ELF-1 (cell line): ENCODE results near the gene CSNK1A1.
"Not testable (repeated sequence)": the region's sequence is repeated elsewhere in the genome, so short reads cannot be mapped to it uniquely, and the experiment has no call there.

Source experiments
- DNase-seq: peaks from one replicate; pipeline ENCODE4 v3.0.0-alpha.2; 2016; ENCODE audit warnings: low read depth, low spot score

CSNK1A1 gene

DNA sequence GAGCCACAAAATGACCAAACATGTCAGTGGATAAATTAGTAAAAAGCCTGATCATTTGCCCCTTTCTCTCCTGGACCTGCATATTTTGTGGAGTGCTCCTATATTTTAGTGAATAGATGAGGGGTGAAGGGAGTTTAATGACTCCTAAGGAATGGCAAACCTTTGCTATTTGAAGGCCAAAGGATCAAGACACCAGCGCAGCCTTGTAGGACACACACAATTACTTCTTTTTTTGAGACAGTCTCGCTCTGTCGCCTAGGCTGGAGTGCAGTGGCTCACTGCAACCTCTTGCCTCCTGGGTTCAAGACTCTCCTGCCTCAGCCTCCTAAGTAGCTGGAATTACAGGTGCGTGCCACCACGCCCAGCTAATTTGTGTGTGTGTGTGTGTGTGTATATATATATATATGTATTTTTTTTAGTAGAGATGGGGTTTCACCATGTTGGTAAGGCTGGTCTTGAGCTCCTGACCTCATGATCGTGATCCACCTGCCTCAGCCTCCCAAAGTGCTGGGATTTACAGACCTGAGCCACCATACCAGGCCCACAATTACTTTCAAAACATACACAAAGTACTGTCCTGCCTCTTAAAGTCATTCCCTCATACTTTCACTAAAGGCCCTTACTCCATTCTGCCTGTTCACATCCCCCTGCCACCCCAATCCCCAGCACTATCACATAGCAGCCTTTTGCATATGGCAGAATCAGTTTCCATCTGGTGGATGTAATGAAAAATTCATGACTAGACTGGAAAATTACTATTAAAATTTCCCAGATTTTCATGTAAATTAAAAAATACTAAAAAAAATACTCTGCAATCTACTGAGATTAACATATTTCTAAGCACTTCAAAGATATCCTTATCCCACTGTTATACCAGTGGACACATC, 60.4 kb downstream of the CSNK1A1 start:
- DNase-seq, result no peak

DNA sequence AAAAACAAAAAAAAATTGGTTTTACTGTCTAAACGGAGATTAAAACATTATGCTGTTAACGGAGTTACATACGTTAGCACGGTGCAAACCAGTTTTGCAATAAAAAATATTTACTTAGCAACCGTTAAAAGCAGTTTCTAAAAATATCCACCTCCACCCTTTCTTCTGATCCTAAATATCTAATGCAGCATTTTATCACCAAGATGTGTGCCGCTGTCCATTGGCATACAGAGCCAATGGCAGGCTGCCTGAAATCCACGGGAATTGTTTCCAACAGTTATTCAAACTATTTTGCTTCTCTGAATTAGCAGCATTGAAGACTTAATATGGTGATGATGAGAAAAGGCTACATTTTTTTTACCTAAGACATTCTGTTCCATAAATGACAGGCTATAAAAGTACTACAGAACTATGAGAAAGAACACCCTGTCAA, 61.6 kb downstream of the CSNK1A1 start:
- DNase-seq, result no peak

DNA sequence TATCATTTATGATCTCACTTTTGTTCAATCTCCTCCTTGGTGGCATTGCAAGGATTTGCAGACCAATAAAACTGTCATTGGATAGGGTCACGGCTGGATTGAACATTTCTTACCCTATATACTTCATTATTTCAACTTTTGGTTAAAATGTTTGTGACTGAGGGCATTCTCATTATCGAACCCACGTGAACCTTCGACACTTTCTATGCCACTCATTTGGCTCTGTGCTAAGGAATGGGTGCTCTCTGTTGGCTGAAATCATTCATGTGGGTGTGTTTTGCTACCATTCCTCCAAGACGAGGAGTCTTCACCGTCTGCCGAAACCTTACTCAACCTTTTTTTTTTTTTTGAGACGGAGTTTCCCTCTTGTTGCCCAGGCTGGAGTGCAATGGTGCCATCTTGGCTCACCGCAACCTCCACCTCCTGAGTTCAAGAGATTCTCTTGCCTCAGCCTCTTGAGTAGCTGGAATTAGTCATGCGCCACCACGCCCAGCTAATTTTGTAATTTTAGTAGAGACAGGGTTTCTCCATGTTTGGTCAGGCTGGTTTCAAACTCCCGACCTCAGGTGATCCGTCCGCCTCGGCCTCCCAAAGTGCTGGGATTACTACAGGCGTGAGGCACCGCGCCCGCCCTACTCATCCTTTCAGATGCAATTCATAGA, 62.5 kb downstream of the CSNK1A1 start:
- no peak for DNase-seq

DNA sequence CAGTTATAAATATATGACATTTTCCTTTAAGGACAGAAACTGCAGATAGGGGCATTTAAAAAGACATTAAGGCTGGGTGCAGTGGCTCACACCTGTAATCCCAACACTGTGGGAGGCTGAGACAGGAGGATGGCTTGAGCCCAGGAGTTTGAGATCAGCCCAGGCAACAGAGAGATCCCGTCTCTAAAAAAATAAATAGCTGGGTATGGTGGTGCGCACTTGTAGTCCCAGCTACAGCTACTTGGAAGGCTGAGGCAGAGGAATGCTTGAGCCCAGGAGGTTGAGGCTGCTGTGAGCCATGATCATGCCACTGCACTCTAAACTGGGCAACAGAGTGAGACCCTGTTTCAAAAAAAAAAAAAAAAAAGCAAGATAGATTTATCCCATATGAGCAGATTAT, 63.6 kb downstream of the CSNK1A1 start:
- DNase-seq, result no peak

DNA sequence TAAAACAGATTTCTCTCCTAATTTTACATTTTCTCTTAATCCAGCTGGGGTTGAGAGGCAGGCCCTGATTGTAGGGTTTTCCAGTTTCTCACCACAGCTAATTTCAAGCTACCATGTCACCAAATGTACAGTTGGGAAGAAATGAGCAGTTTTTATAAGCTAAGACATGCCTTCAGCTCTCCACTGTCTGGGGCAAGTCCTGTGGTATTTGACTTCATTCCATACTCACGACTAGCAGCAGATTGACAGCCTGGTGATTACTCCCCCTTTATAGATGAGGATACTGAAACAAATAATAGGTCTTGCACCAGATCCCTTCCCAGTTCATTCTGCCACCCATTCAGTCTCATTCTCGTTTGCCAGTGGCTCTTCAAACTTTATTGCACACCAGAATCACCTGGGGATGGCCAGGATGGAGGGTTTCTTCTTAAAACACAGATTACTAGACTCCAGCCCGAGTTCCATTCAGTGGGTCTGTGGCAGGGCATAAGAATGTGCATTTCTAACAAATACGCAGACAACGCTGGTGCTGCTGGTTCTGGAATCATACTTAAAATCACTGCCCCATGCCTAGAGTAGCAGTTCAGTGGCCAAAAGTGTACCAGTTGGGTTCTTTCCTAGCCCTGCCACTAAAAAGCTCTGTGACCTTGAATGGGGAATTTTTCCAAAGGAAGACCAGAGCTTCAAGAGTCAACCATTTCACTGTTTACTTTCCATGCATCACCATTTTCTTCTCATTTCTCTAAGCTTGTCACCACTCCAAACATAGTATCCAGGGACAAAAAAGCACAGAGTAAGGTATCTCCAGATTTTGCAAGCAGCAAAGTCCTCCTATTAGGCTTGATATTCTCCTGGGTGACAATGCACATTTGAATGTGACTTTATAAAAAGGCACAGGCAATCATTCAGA, 64.3 kb downstream of the CSNK1A1 start:
- DNase-seq, result peak; percentile 18

DNA sequence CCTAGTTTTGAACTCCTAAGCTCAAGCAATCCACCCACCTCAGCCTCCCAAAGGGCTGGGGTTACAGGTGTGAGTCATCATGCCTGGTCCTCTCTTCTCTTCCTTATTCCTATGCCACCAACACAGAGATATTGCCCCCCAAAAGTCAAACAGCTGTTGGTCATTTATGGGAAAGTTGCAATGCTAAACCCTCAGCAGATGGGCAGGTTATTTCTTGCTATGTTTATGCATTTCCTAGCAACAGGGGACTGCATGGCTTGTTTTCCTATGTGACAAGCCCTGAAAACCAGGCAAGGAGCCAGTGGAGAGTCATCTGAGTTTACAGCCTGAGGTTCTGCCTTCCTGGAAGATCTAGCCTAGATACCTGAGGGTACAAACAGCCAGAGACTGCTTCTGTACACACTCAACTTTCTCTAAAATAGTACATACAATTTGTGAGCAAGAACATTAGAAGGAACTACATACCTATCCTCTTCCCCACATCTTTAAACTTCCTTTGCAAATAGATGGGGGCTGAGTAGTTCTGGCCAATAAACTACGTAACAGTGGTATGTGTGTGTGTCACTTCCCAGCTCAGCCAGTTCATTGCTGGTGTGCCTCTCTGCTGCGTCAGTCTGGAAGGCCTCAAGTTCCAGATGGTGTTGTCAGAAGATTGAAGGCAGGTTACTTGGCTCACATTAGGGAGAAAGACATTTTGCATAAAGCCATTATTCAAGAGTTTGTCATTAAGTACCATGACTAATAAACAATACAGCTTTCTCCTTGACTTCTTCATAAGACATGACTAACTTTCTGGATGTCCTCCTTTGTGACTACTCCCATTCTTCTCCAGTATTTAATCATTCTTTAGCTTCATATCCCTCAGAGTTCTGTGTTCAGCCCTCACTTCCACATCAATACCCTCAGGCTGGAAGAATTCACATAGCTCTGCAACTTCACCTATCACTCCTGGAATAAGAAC, 65.3 kb downstream of the CSNK1A1 start:
- peak; percentile 81 for DNase-seq

DNA sequence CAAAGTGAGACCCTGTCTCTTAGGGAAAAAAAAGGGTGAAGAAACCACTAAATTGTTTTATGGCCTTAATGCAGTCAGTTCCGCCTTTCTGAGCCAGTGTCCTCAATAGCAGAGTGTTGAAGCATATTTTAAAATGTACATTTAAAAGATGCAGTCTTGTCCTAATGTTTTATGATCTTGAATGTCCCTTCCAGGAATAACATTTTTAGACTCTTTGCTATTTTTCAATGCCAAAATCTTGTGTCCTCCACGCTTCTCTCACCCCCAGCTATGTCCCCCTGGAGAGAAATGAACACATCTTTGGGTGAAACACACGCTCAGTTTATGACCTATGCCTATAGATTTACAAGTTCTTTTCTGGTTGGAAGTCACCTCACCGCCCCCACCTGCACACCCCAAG, 69.8 kb downstream of the CSNK1A1 start:
- no peak for DNase-seq

DNA sequence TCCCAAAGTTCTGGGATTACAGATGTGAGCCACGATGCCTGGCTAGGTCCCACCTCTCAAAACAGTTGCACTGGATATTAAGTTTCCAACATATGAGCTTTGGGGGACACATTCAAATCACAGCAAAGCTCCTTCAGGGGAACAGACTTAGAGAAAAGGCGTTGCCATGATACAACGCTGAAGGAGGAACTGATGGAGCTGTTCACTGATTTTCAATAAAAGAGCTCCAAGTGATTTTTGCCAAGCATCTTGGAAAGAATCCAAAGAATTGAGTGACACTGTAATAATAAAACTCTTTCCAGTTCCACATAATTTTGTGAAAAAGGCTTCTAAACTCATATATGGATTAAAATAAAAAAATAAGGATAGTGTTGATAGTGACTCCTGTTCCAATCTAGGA, 72.5 kb downstream of the CSNK1A1 start:
- no peak for DNase-seq

DNA sequence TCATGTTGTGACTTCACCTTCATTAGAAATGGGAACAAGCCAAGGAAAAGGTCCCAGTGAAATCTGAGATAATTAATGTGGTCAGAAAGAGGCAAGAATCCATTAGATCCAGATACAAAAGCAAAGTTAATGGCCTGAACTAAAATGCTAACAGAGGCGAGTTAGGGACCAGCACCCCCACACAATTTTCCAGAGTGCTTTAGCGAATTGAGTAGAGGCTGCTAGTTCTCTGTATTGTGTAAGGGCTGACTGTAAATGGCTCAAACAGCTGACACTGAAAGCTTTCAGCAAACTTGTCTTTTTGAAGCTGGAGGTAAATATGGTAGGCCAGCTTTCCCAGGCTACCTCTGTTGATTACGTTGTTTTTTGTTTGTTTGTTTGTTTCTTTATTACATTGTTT, 75.5 kb downstream of the CSNK1A1 start:
- no peak for DNase-seq

DNA sequence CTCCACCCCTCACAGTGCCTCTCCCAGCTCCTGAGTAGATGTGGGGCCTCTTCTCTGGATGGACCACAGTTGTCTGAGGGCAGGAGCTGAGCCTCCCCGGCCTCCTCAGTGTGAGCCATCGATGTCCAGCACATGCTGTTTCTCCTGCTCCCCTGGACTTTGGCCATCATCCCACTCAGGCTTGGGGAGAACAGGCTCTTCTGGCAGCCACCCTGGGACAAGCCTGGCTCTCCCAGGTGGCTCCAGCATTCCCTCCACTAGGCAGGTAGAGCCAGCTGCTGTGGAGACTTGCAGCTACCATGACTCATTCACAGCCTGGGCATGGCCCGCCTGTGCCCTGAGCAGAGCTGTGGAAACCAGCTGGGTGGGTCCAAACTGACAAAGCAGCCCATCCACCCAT, 77.0 kb downstream of the CSNK1A1 start:
- no peak for DNase-seq

DNA sequence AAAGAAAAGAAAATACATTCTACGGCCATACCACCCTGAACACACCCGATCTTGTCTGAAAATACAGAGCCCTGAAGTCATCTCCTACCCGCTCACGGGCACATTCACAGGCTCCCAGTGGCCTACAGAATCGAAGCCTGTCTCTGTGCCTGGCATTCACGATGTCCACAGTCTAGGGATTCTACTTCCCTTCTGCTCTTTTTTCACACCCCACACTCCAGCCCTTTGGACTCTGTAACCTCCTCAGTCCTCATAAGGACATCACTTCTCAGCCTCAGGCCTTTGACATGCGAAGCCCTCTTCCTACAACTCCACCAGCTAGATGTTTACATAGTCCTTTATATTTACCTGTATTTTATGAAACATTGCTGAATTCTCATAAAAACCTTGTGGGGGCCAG, 77.8 kb downstream of the CSNK1A1 start:
- no peak for DNase-seq

DNA sequence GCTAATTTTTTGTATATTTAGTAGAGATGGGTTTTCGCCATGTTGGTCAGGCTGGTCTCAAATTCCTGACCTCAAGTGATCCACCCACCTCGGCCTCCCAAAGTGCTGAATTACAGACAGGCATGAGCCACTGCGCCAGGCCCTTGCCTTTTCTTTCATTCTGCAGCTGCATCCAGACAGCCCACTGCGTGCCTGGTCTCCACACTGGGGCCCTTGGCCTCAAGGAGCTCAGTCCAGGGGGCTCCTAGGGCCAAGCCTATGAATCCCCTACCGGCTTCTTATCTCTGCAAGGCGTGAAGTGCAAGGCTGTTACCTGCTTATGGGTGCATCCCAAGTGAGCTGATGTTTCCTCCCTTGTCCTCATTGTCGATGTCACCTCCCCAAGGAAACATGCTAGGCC, 78.8 kb downstream of the CSNK1A1 start:
- DNase-seq, result no peak

DNA sequence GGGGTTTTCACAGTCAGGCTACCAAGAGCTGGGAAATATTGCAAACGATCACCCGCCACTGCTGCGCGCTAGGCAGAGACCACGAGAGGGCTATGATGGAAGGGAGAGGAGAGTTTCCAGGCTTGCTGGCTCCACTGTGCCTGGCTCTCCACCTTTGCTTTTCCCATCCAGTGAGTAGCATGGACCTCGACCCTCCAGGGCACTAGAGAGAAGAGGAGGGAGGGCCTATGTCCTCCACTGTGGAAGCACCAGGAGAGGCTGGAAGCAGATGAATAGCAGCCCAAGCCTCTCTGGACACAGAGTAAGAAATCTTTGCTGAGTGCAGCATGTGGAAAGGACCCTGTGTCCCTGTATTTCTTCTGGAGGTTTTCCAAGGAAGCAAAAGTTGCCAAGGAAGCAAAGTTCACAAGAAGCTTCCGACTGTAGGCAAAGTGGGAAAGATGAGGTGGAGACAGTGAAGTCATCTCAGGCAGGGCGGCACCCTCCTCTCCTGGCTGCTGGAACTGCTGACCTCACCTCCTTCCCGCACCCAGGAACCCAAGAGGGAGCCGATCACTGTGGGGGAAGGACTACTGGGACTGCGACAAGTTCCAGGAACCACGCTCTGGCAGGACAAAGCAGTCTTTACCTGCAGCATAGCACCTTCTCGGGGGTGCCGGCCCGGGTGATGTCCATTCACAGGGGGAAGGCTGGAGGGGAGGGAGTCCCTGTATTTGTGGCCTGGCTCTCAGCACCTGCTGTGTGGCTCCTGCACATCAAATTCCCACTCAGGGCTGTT, 79.6 kb downstream of the CSNK1A1 start:
- no peak for DNase-seq

DNA sequence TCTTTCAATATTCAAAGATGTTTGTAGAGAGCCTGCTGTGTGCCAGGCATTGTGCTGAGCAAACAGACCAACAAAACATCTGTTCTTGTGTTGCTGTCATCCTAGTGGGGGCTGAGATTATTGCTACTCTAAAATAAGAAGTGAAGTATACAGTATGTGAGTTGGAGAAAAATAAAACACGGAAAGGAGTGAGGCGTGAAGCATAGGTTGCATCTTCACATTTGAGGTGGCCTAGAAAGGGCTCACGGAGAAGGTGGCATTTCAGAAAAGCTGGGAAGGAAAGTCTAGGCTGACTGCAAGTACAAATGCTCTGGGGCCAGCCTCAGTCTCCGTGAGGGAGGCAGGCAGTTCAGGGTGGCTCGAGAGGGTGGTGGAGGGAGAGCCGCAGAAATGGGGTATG, 80.3 kb downstream of the CSNK1A1 start:
- no peak for DNase-seq

DNA sequence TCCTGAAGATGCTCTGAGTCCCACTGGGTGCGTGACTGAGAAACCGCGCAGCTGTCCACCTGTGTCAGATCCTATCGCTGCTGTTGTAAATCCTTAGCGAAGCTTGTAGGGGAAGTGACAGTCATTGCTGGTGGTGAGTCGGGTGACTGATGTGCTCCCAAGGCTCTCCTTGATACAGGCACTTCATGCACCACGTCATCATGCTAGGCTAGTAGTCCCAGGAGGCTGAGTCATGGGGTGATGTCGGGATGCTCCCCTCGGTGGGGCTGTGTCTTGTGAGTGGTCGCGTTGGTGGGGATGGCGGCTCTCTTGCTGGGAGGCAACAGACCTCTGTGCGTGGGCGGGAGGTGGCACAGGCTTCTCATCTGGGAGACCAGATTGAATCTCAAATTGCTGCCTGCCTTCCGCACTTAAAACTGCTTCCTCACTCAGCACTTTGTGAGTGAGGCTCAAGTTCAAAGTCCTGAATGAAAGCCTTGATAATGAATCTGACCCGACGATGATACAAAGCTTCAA, 84.7 kb downstream of the CSNK1A1 start:
- no peak for DNase-seq

DNA sequence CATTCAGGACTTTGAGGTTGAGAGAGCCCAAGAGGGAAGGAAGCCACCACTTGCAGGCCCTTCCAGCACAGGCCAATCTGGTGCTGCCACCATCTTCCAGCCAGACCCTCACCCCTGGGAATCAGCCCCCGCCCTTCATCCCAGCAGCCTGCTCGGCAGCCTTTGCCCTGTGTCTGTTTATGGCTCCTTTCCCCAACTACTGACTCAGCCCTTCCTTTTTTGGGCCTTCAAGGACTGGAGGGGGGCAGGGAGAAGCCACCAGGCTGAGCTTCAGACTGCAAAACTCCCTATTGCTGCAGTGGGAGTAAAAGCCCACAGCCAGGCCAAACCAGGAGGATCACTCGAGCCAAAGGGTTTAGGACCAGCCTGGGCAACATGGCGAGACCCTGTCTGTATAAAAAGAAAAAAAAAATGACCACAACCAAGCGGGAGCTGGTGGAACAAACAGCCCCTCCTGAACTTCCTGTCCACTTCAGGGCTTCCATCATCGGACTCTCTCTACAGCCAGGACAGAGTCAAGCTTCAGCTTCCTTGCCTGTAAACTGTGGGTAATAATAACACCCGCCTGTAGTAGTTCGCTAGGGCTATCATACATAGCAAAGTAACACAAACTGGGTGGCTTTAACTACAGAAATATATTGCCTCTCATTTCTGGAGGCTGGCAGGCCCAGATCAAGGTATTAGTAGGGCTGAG, 86.3 kb downstream of the CSNK1A1 start:
- peak; percentile 41 for DNase-seq

DNA sequence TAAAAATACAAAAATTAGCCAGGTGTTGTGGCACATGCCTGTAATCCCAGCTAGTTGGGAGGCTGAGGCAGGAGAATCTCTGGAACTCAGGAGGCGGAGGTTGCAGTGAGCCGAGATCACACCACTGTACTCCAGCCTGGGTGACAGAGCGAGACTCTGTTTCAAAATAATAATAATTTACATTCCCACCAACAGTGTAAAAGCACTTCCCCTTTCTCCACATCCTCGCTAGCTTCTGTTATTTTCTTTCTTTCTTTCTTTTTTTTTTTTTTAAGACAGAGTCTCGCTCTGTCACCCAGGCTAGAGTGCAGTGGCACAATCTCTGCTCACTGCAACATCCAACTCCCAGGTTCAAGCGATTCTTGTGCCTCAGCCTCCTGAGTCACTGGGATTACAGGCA, 89.3 kb downstream of the CSNK1A1 start:
- DNase-seq, result not testable (repeated sequence)

DNA sequence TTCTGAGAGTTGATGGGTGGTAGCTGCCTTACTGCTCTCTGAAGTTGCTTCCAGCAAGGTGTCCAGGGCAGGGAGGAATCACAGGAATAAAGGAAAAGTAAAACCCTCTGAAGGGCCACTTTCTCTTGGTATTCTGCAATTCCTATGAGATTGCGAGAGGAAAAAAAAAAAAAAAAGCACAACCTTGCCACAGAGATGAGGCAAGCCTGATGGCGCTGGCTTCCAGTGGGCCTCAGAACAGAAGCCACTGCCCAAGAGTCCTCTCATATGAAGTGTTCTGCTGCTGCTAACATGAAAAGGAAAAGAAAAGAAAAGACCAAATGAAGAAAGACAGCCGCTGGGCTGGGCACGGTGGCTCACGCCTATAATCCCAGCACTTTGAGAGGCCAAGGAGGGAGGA, 91.3 kb downstream of the CSNK1A1 start:
- DNase-seq, result no peak

DNA sequence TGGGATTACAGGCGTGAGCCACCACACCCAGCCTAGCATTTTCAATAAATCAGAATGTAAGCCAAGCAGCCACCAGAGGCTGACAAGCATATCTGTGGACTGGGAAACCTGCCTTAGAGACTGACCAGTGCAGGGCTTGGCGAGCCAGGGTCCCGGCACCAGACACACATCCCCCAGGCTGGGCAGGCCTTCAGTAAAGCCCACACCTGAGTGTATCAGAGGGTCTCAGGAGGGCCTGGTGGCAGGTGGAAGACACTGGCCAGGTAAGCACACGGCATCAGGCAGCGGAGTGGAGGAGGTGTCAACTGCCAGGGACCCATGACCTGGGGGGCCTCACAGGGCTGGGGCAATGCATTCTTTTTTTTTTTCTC, 93.9 kb downstream of the CSNK1A1 start:
- no peak for DNase-seq
